Adrenal gland (tissue), 12 donors: Measurements from ENCODE around the gene PCSK9. TPM values are rescaled to one million over a fixed set of nuclear protein-coding genes. Genes with fewer than 3 reads are reported as not detected.

Source experiments
- DNase-seq, 7 donors: peaks; one replicate each; pipeline ENCODE4 v3.0.0-alpha.2; 2019 to 2020
- H3K27ac ChIP-seq, 5 donors: fragments of 200-600 bp; sonication (generic) in 4 of 5; 1 replicate in 3 of 5; 2 replicates in 2 of 5; pipeline versions ENCODE4 v1.5.1 to v1.8.0; 2016 to 2020; ENCODE audit warnings: mild to moderate bottlenecking in 1 of 5
- H3K27me3 ChIP-seq: fragments of 200-600 bp; 2 replicates; pipeline ENCODE4 v1.8.0; 2021
- H3K36me3 ChIP-seq, 2 donors: fragments of 200-600 bp; replicated peaks in 1 of 2; 1 replicate in 1 of 2; 2 replicates in 1 of 2; pipeline versions ENCODE4 v1.5.1 to v1.8.0; 2018 to 2022
- H3K4me1 ChIP-seq, 2 donors: fragments of 200-600 bp; replicated peaks in 1 of 2; 1 replicate in 1 of 2; 2 replicates in 1 of 2; pipeline versions ENCODE4 v1.5.1 to v1.8.0; 2018 to 2021
- H3K4me3 ChIP-seq, 4 donors: fragments of 200-600 bp; sonication (generic) in 3 of 4; one replicate each; pipeline ENCODE4 v1.5.1; 2016 to 2018
- H3K9me3 ChIP-seq, 3 donors: fragments of 200-600 bp; sonication (generic) in 1 of 3; replicated peaks in 1 of 3; 1 replicate in 2 of 3; 2 replicates in 1 of 3; pipeline versions ENCODE4 v1.5.1 to v1.8.0; 2016 to 2021
- CTCF ChIP-seq, 6 experiments: fragments of 450-650 bp in 4 of 6; fragments of 200-600 bp in 2 of 6; sonication (generic) in 1 of 6; IDR thresholded peaks; 1 replicate in 5 of 6; 2 replicates in 1 of 6; pipeline versions ENCODE4 v1.5.1 to v1.8.0; 2016 to 2021; ENCODE audit warnings: antibody characterized with exemption in 6 of 6, mild to moderate bottlenecking in 2 of 6, moderate library complexity in 1 of 6
- POLR2A ChIP-seq, 2 donors: fragments of 450-650 bp; IDR thresholded peaks; one replicate each; pipeline ENCODE4 v1.6.1; 2017; ENCODE audit warnings: antibody characterized with exemption in 2 of 2, mild to moderate bottlenecking in 2 of 2, moderate library complexity in 1 of 2
- WGBS, 4 donors: extraction: QIAGEN DNeasy Blood & Tissue Kit in 2 of 4; methylation state at CpG; one replicate each; pipeline versions ENCODE4 v1.1.5 to v1.1.7; 2013 to 2017; 5-methylcytosine and 5-hydroxymethylcytosine counted together
- intact Hi-C, 2 donors: fragments of 100-400 bp; cut with DNase I; formaldehyde crosslinking; loops; one replicate each; pipeline versions ENCODE4 v1.14.1 to v1.15.0; 2022 to 2023
- polyA plus RNA-seq, 3 donors: library from polyadenylated mRNA; stranded (reverse); fragments of 200-250 nt in 2 of 3; fragments of 350-450 nt in 1 of 3; fragmentation: Illumina TruSeq in 1 of 3; extraction: RNeasy Lipid Tissue Mini Kit (QIAGEN cat#74804) in 1 of 3; gene quantifications; one replicate each; pipeline ENCODE4 v1.2.3, GENCODE V29; 2013 to 2014
- total RNA-seq, 9 donors: library from RNA; depleted of rRNA in 4 of 9; stranded (reverse); fragments of >200 nt in 4 of 9; fragments of 120-200 nt in 1 of 9; fragmentation: NEBNext Ultra II Directional in 1 of 9; extraction: Animal tissue kit (Norgen Biotek cat#: 25700) in 1 of 9; gene quantifications; one replicate each; pipeline versions ENCODE4 v1.1.0 to v1.2.4, GENCODE V29; 2013 to 2023
- donor health status: healthy with polysubstance abuse.
- donor health status: Bipolar disorder and iron deficiency.
- donor health status: DM: yes; HTN: yes; CAD: no.
- donor health status: DM: no; HTN: no; CAD: no.
- donor health status: DM: no; HTN: no; CAD: no.
- donor health status: DM: yes; HTN: yes; CAD: no.

PCSK9 gene
- total and polyA plus RNA-seq, 12 donors: 0.10 to 1.4 (median 0.30) TPM; not detected in 1

DNA sequence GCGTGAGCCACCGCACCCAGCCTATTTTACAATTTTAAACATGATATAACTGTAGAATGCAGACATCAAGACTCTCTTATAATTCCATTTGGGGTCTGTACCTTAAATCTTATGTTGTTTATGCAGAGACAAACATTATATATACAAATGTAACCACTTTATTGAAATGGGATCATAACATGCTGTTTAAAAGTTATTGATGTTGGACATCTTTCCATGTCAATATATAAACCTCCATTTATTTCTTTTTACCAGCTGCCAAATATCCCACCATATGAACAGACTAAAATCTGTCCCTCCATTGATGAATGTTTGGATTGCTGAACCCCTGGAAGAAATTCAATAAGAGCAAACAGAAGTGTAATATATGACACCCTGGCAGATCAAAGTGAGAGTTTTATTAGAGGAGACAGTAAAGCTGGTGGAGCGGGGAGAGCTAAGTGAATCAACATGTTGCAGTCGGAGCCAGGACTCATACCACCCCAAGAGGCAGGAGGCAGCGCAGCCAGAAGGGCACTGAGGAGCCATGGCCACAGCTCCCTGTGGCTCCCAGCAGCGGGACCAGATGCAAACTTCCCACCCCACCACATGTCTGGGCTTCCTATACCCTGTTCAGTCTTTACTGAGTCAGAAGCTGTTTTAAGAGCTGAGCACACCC is 4.7 kb upstream of the PCSK9 start:
- Histone ChIP-seq H3K9me3 (no peaks in the 10 kb centered on the region), H3K27ac (no peak overlapping the region), H3K36me3 (no peaks in the 10 kb centered on the region), H3K4me3 (no peak overlapping the region), H3K27me3 (peaks cover 43% of the 10 kb centered on the region), H3K4me1 (peaks cover 0 to 3% of the 10 kb centered on the region in 2 donors)
- DNase-seq: no peak
- 77 to 87% (median 86%) methylated on average over 6 of the region's 6 CpGs for WGBS, 4 donors
- TF ChIP-seq CTCF (IDR thresholded peaks at IDR 0.05): no peak
- intact Hi-C loops: no loop called here

DNA sequence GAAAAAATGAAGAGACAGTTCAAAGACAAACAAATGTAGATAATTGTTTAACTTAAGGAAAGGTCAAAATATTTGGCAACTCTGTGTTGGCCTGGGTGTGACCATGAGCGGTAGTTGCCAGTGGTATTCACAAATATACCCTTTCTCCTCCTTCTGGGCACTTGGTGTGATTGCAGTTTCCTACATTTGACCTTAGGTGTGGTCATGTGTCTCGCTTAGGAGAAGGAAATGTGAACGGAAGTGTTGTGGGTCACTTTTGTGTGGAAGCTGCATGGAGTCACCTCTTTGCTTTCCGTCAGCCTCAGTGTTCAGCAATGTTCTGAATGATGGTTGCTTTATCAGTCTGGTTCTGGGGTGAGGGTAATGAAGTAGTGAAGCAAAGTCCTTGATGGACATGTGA is 3.4 kb upstream of the PCSK9 start:
- no peak for DNase-seq
- no peaks in the 10 kb centered on the region for H3K36me3 ChIP-seq
- WGBS, 4 donors: 53 to 65% (median 60%) methylated on average over 4 of the region's 4 CpGs
- H3K27ac ChIP-seq: no peak overlapping the region
- H3K27me3 ChIP-seq: peaks cover 55% of the 10 kb centered on the region
- intact Hi-C loops: no loop called here
- H3K9me3 ChIP-seq: no peaks in the 10 kb centered on the region
- TF ChIP-seq CTCF (IDR thresholded peaks at IDR 0.05) (peak in 1 of 6 experiments; percentile 8), POLR2A (IDR thresholded peaks at IDR 0.05) (no peak)
- H3K4me1 ChIP-seq: peaks cover 0 to 5% of the 10 kb centered on the region in 2 donors
- no peak overlapping the region for H3K4me3 ChIP-seq

DNA sequence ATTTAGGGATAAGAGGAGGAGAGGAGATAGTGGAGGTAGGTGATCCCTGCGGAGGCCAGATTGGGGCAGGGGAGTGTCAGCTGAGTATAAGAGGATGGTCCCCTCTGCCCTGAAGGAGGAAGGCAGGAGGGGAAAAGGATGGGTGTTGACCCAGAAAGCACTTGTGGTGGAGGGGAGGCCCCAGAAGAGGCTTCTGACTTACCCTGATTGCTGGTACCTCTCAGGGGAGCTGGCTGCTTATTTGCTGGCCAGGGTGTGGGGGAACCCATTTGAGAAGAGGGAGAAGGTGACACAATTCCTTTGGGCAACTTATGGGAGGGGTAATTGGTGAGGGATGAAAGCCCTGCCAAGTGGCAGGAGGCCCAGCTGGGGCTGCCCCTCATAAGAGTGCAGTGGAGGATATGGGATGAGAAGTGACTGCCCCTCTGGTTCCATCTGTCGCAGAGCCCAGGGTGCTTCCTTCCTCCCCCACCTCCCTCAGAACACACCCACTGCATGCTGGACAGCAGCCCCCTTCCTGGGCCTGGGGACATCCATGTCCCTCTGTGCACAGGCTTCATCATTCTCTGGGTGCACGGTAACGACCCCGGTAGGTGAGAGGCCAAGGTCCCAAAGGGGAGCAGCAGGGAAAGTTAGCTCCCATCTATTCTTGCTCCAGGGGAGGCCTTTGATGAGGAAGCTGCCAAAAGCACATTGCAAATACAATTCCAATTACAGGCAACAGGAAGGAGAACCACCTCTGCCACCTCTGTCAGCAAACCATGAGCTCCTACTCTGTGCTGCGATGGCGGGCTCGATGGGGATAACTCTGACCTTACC is 1.4 kb upstream of the PCSK9 start:
- WGBS, 4 donors: 80 to 93% (median 87%) methylated on average over 5 to 8 of the region's 8 CpGs
- no peak for DNase-seq
- intact Hi-C loops: no loop called here
- peaks cover 0 to 5% of the 10 kb centered on the region in 2 donors for H3K4me1 ChIP-seq
- H3K9me3 ChIP-seq: no peaks in the 10 kb centered on the region
- peaks cover 55% of the 10 kb centered on the region for H3K27me3 ChIP-seq
- TF ChIP-seq POLR2A (IDR thresholded peaks at IDR 0.05) (no peak), CTCF (IDR thresholded peaks at IDR 0.05) (no peak)
- H3K4me3 ChIP-seq: no peak overlapping the region
- H3K36me3 ChIP-seq: no peaks in the 10 kb centered on the region
- no peak overlapping the region for H3K27ac ChIP-seq

DNA sequence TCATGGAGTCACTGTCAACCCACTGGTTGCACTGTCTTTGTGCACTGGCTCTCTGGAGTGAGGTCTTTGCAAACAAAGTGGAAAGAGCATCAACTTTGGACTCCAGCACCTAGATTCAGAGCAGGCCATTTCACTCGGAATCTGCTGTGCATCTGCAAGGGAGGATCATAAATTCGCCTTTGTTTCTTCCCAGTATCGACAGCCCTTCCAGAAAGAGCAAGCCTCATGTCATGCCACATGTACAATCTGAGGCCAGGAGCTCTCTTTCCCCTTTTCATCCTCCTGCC is 853 bp upstream of the PCSK9 start:
- intact Hi-C loops: no loop called here
- DNase-seq: no peak
- Histone ChIP-seq H3K36me3 (no peaks in the 10 kb centered on the region), H3K4me3 (no peak overlapping the region), H3K27me3 (peaks cover 51% of the 10 kb centered on the region), H3K9me3 (no peaks in the 10 kb centered on the region), H3K27ac (no peak overlapping the region), H3K4me1 (peaks cover 0 to 5% of the 10 kb centered on the region in 2 donors)
- TF ChIP-seq POLR2A (IDR thresholded peaks at IDR 0.05) (no peak), CTCF (IDR thresholded peaks at IDR 0.05) (no peak)
- 49 to 90% (median 73%) methylated on average over 3 of the region's 3 CpGs for WGBS, 4 donors
